HCT116 (cell line): ENCODE measurements around the gene THUMPD3. TPM values are rescaled to one million over a fixed set of nuclear protein-coding genes. Genes with fewer than 3 reads are reported as not detected.

Experiments used
- ATAC-seq: fragments of 200-7000 bp; cut with Tn5 transposase; 2 replicates; pipeline ENCODE4 v1.9.1; 2020; ENCODE audit warnings: mild to moderate bottlenecking, moderate library complexity
- BruUV-seq: library from RNA; stranded (reverse); fragments of 400-500 nt; replicated peaks from 2 replicates; lab custom pipeline; 2021; lab: Mats Ljungman, UMichigan
- CTCF ChIA-PET: fragments of 300-600 bp; sonication (Branson Sonifier 250); formaldehyde crosslinking; loops from one replicate; lab custom pipeline; 2021; ENCODE audit warnings: antibody characterized with exemption; lab: Charles Lee
- POLR2A ChIA-PET: fragments of 300-600, 350-600 bp; sonication (Branson Sonifier 250); formaldehyde crosslinking; loops from one replicate; lab custom pipeline; 2021; ENCODE audit warnings: antibody characterized with exemption; lab: Charles Lee
- RAD21 ChIA-PET, 2 experiments: fragments of 300-600 bp; sonication (Branson Sonifier 250); formaldehyde crosslinking; loops; one replicate each; lab custom pipeline; 2023; ENCODE audit warnings: low total read pairs in 2 of 2; ENCODE audit not compliant: uncharacterized antibody in 2 of 2, unreplicated experiment in 2 of 2, low non-redundant PET in 1 of 2; lab: Charles Lee
- DNase-seq: peaks from one replicate; pipeline ENCODE4 v3.0.0-alpha.2; 2010; ENCODE audit warnings: low read depth, low spot score
- H2AFZ ChIP-seq: fragments of 200-600 bp; shearing (Covaris generic), sonication (generic); 2 replicates; pipeline ENCODE4 v1.6.1; 2017; ENCODE audit warnings: low read depth, mixed run types, mixed read lengths, antibody characterized with exemption, low read length; ENCODE audit not compliant: poor library complexity, severe bottlenecking
- H3K27ac ChIP-seq: 2 replicates; pipeline ENCODE4 v1.5.1; 2012; ENCODE audit warnings: low read depth, low read length
- H3K27me3 ChIP-seq: fragments of 200-600 bp; sonication (generic); 2 replicates; pipeline ENCODE4 v1.6.1; 2016; ENCODE audit warnings: mixed run types, low read length, mixed read lengths; ENCODE audit not compliant: insufficient read depth
- H3K36me3 ChIP-seq, 2 experiments: fragments of 200-500 bp in 1 of 2; fragments of 200-600 bp in 1 of 2; sonication (Bioruptor generic) in 1 of 2; sonication (generic) in 1 of 2; 2 replicates each; pipeline versions ENCODE4 v1.5.1 to v1.6.1; 2014 to 2016; ENCODE audit warnings: low read length in 2 of 2, inconsistent platforms in 1 of 2, mixed read lengths in 1 of 2, mixed run types in 1 of 2; ENCODE audit not compliant: insufficient read depth in 2 of 2, control insufficient read depth in 1 of 2
- H3K4me1 ChIP-seq, 2 experiments: fragments of 200-600 bp in 1 of 2; sonication (generic) in 1 of 2; 2 replicates each; pipeline versions ENCODE4 v1.5.1 to v1.6.1; 2012 to 2017; ENCODE audit warnings: low read length in 2 of 2, inconsistent platforms in 1 of 2, mild to moderate bottlenecking in 1 of 2, mixed read lengths in 1 of 2, mixed run types in 1 of 2, moderate library complexity in 1 of 2; ENCODE audit not compliant: insufficient read depth in 2 of 2, control insufficient read depth in 1 of 2
- H3K4me2 ChIP-seq: fragments of 200-600 bp; sonication (generic); 2 replicates; pipeline ENCODE4 v1.6.1; 2017; ENCODE audit warnings: mixed run types, low read length, mixed read lengths
- H3K4me3 ChIP-seq, 2 experiments: fragments of 200-600 bp in 1 of 2; sonication (generic) in 1 of 2; replicated peaks in 1 of 2; 2 replicates each; pipeline ENCODE4 v1.5.1; 2011 to 2016; ENCODE audit warnings: low read length in 2 of 2, control low read depth in 1 of 2, low read depth in 1 of 2, mild to moderate bottlenecking in 1 of 2, mixed read lengths in 1 of 2, mixed run types in 1 of 2
- H3K79me2 ChIP-seq: fragments of 200-600 bp; sonication (generic); 2 replicates; pipeline ENCODE4 v1.6.1; 2017; ENCODE audit warnings: mild to moderate bottlenecking, mixed run types, low read length, moderate library complexity, mixed read lengths; ENCODE audit not compliant: insufficient read depth
- H3K9ac ChIP-seq: fragments of 200-600 bp; sonication (generic); 2 replicates; pipeline ENCODE4 v1.6.1; 2016; ENCODE audit warnings: low read length, mixed read lengths
- H3K9me2 ChIP-seq: fragments of 200-600 bp; sonication (generic), shearing (Covaris generic); 2 replicates; pipeline ENCODE4 v1.6.1; 2017; ENCODE audit warnings: mixed run types, mild to moderate bottlenecking, moderate library complexity; ENCODE audit not compliant: insufficient read depth
- H3K9me3 ChIP-seq, 2 experiments: fragments of 200-500 bp in 1 of 2; fragments of 200-600 bp in 1 of 2; sonication (Bioruptor generic) in 1 of 2; sonication (generic) in 1 of 2; 2 replicates each; pipeline ENCODE4 v1.6.1; 2014 to 2017; ENCODE audit warnings: low read length in 2 of 2, mixed read lengths in 2 of 2, inconsistent platforms in 1 of 2, low read depth in 1 of 2, mild to moderate bottlenecking in 1 of 2, mixed run types in 1 of 2, moderate library complexity in 1 of 2; ENCODE audit not compliant: control insufficient read depth in 1 of 2, insufficient read depth in 1 of 2
- H4K20me1 ChIP-seq: fragments of 200-600 bp; sonication (generic), shearing (Covaris generic); 2 replicates; pipeline ENCODE4 v1.6.1; 2017; ENCODE audit warnings: mixed run types, mild to moderate bottlenecking, moderate library complexity; ENCODE audit not compliant: insufficient read depth
- ATF3 ChIP-seq: IDR thresholded peaks from 2 replicates; pipeline ENCODE4 v1.6.1; 2012
- CBX3 ChIP-seq: IDR thresholded peaks from 2 replicates; pipeline ENCODE4 v1.6.1; 2012; ENCODE audit warnings: low read depth
- CTCF ChIP-seq, 3 experiments: fragments of 200-600 bp in 1 of 3; sonication (generic) in 1 of 3; IDR thresholded peaks in 2 of 3; conservative IDR thresholded peaks in 1 of 3; 2 replicates each; pipeline ENCODE4 v1.5.1; 2012 to 2017; ENCODE audit warnings: low read depth in 2 of 3, low read length in 2 of 3, antibody characterized with exemption in 1 of 3, borderline replicate concordance in 1 of 3, control low read depth in 1 of 3, mild to moderate bottlenecking in 1 of 3, mixed read lengths in 1 of 3, mixed run types in 1 of 3, moderate library complexity in 1 of 3; ENCODE audit not compliant: insufficient read depth in 1 of 3
- EGR1 ChIP-seq: IDR thresholded peaks from 2 replicates; pipeline ENCODE4 v1.6.1; 2012; ENCODE audit warnings: low read depth
- ELF1 ChIP-seq: IDR thresholded peaks from 2 replicates; pipeline ENCODE4 v1.6.1; 2012; ENCODE audit warnings: low read depth, borderline replicate concordance
- EZH2phosphoT487 ChIP-seq: fragments of 200-600 bp; IDR thresholded peaks from 2 replicates; pipeline ENCODE4 v1.6.1; 2018; ENCODE audit warnings: antibody characterized with exemption, borderline replicate concordance
- FOSL1 ChIP-seq: IDR thresholded peaks from 2 replicates; pipeline ENCODE4 v1.6.1; 2012; ENCODE audit warnings: low read depth
- MAX ChIP-seq: IDR thresholded peaks from 2 replicates; pipeline ENCODE4 v1.6.1; 2012
- SIN3A ChIP-seq: IDR thresholded peaks from 2 replicates; pipeline ENCODE4 v1.6.1; 2012; ENCODE audit warnings: low read depth
- ZBTB33 ChIP-seq: IDR thresholded peaks from 2 replicates; pipeline ENCODE4 v1.6.1; 2011; ENCODE audit warnings: mild to moderate bottlenecking, low read length, moderate library complexity; ENCODE audit not compliant: insufficient replicate concordance; ENCODE audit errors: extremely low read depth
- intact Hi-C: fragments of 100-400 bp; cut with micrococcal nuclease; formaldehyde crosslinking; loops from 2 replicates; pipeline ENCODE4 v1.10.0; 2022
- total RNA-seq: library from RNA; stranded (reverse); gene quantifications from one replicate; pipeline ENCODE4 v1.2.1, GENCODE V29; 2021; ENCODE audit not compliant: unreplicated experiment

THUMPD3 gene
- total RNA-seq, 1 experiment from 2014 or later: 79.5 TPM

- Histone ChIP-seq H3K36me3 (peaks cover 73 to 80% of the 10 kb centered on the region in 2 experiments), H3K9ac (no peak overlapping the region), H3K27ac (no peak overlapping the region), H3K4me1 (no peaks in the 10 kb centered on the region), H3K9me3 (no peaks in the 10 kb centered on the region), H3K9me2 (no peaks in the 10 kb centered on the region), H3K4me3 (no peak overlapping the region), H4K20me1 (peaks cover 34% of the 10 kb centered on the region; the same call in 1 of the 2 replicates), H3K27me3 (no peaks in the 10 kb centered on the region), H3K4me2 (no peak overlapping the region), H2AFZ (no peak overlapping the region), H3K79me2 (peaks cover 99% of the 10 kb centered on the region)
- ChIA-PET RAD21 (no interaction called here), POLR2A (no interaction called here), CTCF (no interaction called here)
- BruUV-seq: no TSS peak
- DNase-seq: no peak
- no peak for ATAC-seq
- intact Hi-C loops: no loop called here
- TF ChIP-seq MAX (no peak), ZBTB33 (no peak), CBX3 (no peak), EGR1 (no peak), SIN3A (no peak), ELF1 (no peak), ATF3 (no peak), FOSL1 (no peak), EZH2phosphoT487 (no peak), CTCF (IDR thresholded peaks at IDR 0.05 in 2 of 3, conservative IDR thresholded peaks at IDR 0.05 in 1 of 3; ENCODE audit: borderline replicate concordance in 1 of 3, insufficient read depth in 1 of 3, low read depth in 2 of 3, low read length in 2 of 3) (no peak)
Observed at GRCh38 chr3:9433627-9434521, 71.0 kb downstream of the THUMPD3 start.
